H1 (cell line): ENCODE measurements around the gene DPEP2NB.
"Not testable (repeated sequence)": the region's sequence is repeated elsewhere in the genome, so short reads cannot be mapped to it uniquely, and the experiment has no call there.

Source experiments
- CTCF ChIP-seq, 3 experiments: IDR thresholded peaks; 1 replicate in 2 of 3; 2 replicates in 1 of 3; pipeline versions ENCODE4 v1.5.1 to v1.6.1; 2011; ENCODE audit warnings: low read length in 3 of 3, mild to moderate bottlenecking in 3 of 3, inconsistent platforms in 2 of 3, low read depth in 1 of 3, moderate library complexity in 1 of 3; ENCODE audit not compliant: insufficient read depth in 1 of 3; ENCODE audit errors: control extremely low read depth in 1 of 3
- POLR2A ChIP-seq, 2 experiments: IDR thresholded peaks; 1 replicate in 1 of 2; 2 replicates in 1 of 2; pipeline ENCODE4 v1.6.1; 2011; ENCODE audit warnings: low read depth in 2 of 2, low read length in 2 of 2, mild to moderate bottlenecking in 2 of 2; ENCODE audit errors: control extremely low read depth in 1 of 2
- SRF ChIP-seq: IDR thresholded peaks from 2 replicates; pipeline ENCODE4 v1.6.1; 2011; ENCODE audit warnings: mild to moderate bottlenecking, low read depth, low read length, moderate library complexity

- not testable (repeated sequence) for TF ChIP-seq SRF; CTCF (IDR thresholded peaks at IDR 0.05; ENCODE audit: control extremely low read depth in 1 of 3, insufficient read depth in 1 of 3, low read depth in 1 of 3, low read length in 3 of 3); POLR2A (IDR thresholded peaks at IDR 0.05; ENCODE audit: control extremely low read depth in 1 of 2, low read depth in 2 of 2, low read length in 2 of 2)
Observed at GRCh38 chr16:67998779-67999688, 16.7 kb downstream of the DPEP2NB start, which contains the start of gene DPEP2.
